HL-60 (cell line): ENCODE measurements around the gene ALK.

Source experiments
- DNase-seq, 2 experiments: peaks; one replicate each; pipeline ENCODE4 v3.0.0-alpha.2; 2010 to 2020; ENCODE audit warnings: low read depth in 1 of 2, low spot score in 1 of 2
- H3K27ac ChIP-seq: fragments of 250-450 bp; sonication (Bioruptor Pico); replicated peaks from 2 replicates; pipeline ENCODE4 v1.5.1; 2020; ENCODE audit warnings: mild to moderate bottlenecking, moderate library complexity
- H3K27me3 ChIP-seq: fragments of 250-450 bp; sonication (Bioruptor Pico); 2 replicates; pipeline ENCODE4 v1.5.1; 2021; ENCODE audit warnings: mild to moderate bottlenecking, moderate library complexity; ENCODE audit not compliant: insufficient read depth, poor library complexity, severe bottlenecking
- H3K4me3 ChIP-seq: replicated peaks from 2 replicates; pipeline ENCODE4 v1.5.1; 2011; ENCODE audit warnings: mild to moderate bottlenecking, control low read depth, low read length; ENCODE audit not compliant: insufficient read depth
- CTCF ChIP-seq: IDR thresholded peaks from one replicate; pipeline ENCODE4 v1.5.1; 2011; ENCODE audit warnings: low read length, control low read depth, inconsistent platforms; ENCODE audit not compliant: insufficient read depth
- GABPA ChIP-seq: IDR thresholded peaks from 2 replicates; pipeline ENCODE4 v1.6.1; 2012; ENCODE audit warnings: low read depth
- POLR2AphosphoS5 ChIP-seq: IDR thresholded peaks from 2 replicates; pipeline ENCODE4 v1.6.1; 2012; ENCODE audit warnings: low read depth
- SPI1 ChIP-seq: IDR thresholded peaks from 2 replicates; pipeline ENCODE4 v1.6.1; 2012; ENCODE audit warnings: low read depth, mild to moderate bottlenecking, borderline replicate concordance
- TF ChIP-seq, protein P1 (sequence below): IDR thresholded peaks from 2 replicates; pipeline ENCODE4 v1.6.1; 2012; ENCODE audit warnings: low read depth; ENCODE audit not compliant: insufficient replicate concordance

ALK gene

DNA sequence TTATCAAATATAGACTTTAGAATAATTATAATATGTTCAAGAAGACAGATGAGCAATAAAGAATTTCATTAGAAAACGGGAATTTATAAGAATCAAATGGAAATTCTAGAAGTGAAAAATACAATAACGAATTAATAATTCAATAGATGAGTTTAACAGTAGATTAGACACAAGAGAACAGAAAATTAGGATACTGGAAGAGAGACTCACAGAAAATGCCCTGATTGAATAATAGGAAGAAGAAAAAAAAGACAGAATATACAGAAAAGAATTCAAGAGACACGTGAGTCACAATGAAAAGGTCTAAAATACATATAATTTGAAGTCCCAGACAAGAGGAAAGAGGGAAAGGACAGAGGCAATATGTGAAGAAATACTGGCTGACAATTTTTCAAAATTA lies 451.4 kb downstream of the ALK start:
- no peak for DNase-seq
- H3K27ac ChIP-seq, result no peak overlapping the region
- no peak for TF ChIP-seq GABPA
- no peak for TF ChIP-seq CTCF
- TF ChIP-seq, protein P1, sequence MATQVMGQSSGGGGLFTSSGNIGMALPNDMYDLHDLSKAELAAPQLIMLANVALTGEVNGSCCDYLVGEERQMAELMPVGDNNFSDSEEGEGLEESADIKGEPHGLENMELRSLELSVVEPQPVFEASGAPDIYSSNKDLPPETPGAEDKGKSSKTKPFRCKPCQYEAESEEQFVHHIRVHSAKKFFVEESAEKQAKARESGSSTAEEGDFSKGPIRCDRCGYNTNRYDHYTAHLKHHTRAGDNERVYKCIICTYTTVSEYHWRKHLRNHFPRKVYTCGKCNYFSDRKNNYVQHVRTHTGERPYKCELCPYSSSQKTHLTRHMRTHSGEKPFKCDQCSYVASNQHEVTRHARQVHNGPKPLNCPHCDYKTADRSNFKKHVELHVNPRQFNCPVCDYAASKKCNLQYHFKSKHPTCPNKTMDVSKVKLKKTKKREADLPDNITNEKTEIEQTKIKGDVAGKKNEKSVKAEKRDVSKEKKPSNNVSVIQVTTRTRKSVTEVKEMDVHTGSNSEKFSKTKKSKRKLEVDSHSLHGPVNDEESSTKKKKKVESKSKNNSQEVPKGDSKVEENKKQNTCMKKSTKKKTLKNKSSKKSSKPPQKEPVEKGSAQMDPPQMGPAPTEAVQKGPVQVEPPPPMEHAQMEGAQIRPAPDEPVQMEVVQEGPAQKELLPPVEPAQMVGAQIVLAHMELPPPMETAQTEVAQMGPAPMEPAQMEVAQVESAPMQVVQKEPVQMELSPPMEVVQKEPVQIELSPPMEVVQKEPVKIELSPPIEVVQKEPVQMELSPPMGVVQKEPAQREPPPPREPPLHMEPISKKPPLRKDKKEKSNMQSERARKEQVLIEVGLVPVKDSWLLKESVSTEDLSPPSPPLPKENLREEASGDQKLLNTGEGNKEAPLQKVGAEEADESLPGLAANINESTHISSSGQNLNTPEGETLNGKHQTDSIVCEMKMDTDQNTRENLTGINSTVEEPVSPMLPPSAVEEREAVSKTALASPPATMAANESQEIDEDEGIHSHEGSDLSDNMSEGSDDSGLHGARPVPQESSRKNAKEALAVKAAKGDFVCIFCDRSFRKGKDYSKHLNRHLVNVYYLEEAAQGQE, result no peak
- no peak for TF ChIP-seq POLR2AphosphoS5
- no peak overlapping the region for H3K4me3 ChIP-seq
- no peaks in the 10 kb centered on the region for H3K27me3 ChIP-seq

- Histone ChIP-seq H3K27me3 (no peaks in the 10 kb centered on the region), H3K27ac (no peak overlapping the region), H3K4me3 (no peak overlapping the region)
- DNase-seq, result no peak
- TF ChIP-seq, protein P1, result no peak
- TF ChIP-seq SPI1, result no peak
- TF ChIP-seq GABPA, result no peak
- TF ChIP-seq POLR2AphosphoS5, result no peak
- TF ChIP-seq CTCF, result no peak
These were observed 451.9 kb downstream of the ALK start for GRCh38 chr2:29469516-29469915.

DNA sequence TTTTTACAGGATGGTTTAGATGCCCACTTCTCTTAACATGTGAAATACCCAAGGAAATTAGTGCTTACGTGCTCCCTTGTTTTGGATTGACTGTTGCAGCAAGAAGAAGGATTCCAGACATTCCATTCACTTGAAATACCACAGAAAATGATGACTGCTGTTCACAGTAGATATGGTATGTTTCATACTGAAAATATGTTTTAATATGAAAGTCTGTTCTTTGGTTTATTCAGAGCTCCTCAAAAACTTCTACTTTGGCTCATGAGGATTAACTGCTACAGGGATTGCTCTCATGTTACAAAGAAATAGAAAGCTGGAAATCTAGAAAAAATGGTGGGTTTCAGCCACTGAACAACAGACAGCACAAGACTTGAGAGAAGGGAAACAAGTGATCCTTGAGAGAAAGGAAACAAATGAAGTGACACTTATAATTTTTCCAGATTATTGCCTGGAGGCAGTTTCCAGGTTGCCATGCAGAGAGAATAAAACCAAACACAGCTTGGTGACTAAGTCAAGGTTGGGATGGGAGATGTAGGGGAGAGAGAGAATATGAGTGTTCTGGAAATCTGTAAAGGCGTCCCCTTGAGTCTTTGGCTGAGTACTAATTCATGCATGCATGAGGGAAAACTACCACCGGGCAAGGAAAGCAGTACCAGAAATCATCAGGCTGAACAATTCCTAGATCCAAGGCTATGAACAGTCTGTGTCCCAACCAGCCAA lies 458.0 kb downstream of the ALK start:
- H3K4me3 ChIP-seq, result no peak overlapping the region
- TF ChIP-seq CTCF (no peak), GABPA (no peak), POLR2AphosphoS5 (no peak), SPI1 (no peak)
- TF ChIP-seq, protein P1, result no peak
- DNase-seq, result no peak
- H3K27ac ChIP-seq, result no peak overlapping the region
- H3K27me3 ChIP-seq, result peaks cover 4% of the 10 kb centered on the region
